C4-2B (cell line): ENCODE measurements around the gene ZDHHC1.

ENCODE experiments used
- H3K27ac ChIP-seq: fragments of 450-650 bp; 2 replicates; pipeline ENCODE4 v1.5.1; 2017
- CTCF ChIP-seq: fragments of 450-650 bp; conservative IDR thresholded peaks from 2 replicates; pipeline ENCODE4 v1.5.1; 2017; ENCODE audit warnings: mild to moderate bottlenecking
- ZFX ChIP-seq: fragments of 450-650 bp; IDR thresholded peaks from 2 replicates; pipeline ENCODE4 v1.6.1; 2017

The ZDHHC1 gene

GRCh38 chr16:67397812-67398545, 18.3 kb downstream of the ZDHHC1 start:
- TF ChIP-seq ZFX, result no peak
- no peak for TF ChIP-seq CTCF
- H3K27ac ChIP-seq, result no peak overlapping the region

GRCh38 chr16:67397036-67397801, 19.1 kb downstream of the ZDHHC1 start:
- no peak overlapping the region for H3K27ac ChIP-seq
- TF ChIP-seq CTCF, result no peak

GRCh38 chr16:67396159-67397035, 19.9 kb downstream of the ZDHHC1 start:
- TF ChIP-seq ZFX (no peak), CTCF (no peak)
- no peak overlapping the region for H3K27ac ChIP-seq

GRCh38 chr16:67395458-67396158, 20.7 kb downstream of the ZDHHC1 start:
- H3K27ac ChIP-seq, result no peak overlapping the region

GRCh38 chr16:67395105-67395457, 21.2 kb downstream of the ZDHHC1 start:
- H3K27ac ChIP-seq, result no peak overlapping the region

More at GRCh38 chr16:67395458-67396158, 20.7 kb downstream of the ZDHHC1 start:
- TF ChIP-seq CTCF (no peak), ZFX (no peak)

More at GRCh38 chr16:67395105-67395457, 21.2 kb downstream of the ZDHHC1 start:
- TF ChIP-seq CTCF (no peak), ZFX (no peak)
